ENCODE data around the gene OGDH.

GRCh38 chr7:44750424-44750823, 144.0 kb downstream of the OGDH start:
- TF ChIP-seq POLR2AphosphoS5 (IDR thresholded peaks at IDR 0.05) = no peak
- TF ChIP-seq, protein P1, sequence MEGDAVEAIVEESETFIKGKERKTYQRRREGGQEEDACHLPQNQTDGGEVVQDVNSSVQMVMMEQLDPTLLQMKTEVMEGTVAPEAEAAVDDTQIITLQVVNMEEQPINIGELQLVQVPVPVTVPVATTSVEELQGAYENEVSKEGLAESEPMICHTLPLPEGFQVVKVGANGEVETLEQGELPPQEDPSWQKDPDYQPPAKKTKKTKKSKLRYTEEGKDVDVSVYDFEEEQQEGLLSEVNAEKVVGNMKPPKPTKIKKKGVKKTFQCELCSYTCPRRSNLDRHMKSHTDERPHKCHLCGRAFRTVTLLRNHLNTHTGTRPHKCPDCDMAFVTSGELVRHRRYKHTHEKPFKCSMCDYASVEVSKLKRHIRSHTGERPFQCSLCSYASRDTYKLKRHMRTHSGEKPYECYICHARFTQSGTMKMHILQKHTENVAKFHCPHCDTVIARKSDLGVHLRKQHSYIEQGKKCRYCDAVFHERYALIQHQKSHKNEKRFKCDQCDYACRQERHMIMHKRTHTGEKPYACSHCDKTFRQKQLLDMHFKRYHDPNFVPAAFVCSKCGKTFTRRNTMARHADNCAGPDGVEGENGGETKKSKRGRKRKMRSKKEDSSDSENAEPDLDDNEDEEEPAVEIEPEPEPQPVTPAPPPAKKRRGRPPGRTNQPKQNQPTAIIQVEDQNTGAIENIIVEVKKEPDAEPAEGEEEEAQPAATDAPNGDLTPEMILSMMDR (IDR thresholded peaks at IDR 0.05) = no peak
- TF ChIP-seq POLR2A (IDR thresholded peaks at IDR 0.05) = no peak
- no peak for TF ChIP-seq EP300 (IDR thresholded peaks at IDR 0.05)
